HepG2 (cell line): Measurements from ENCODE around the gene ZBTB2. TPM values are rescaled to one million over a fixed set of nuclear protein-coding genes. Genes with fewer than 3 reads are reported as not detected.

Source experiments
- ARID2 ChIP-seq: sonication (generic); formaldehyde crosslinking; IDR thresholded peaks from 2 replicates; pipeline ENCODE4 v1.8.1; 2022; ENCODE audit warnings: mild to moderate bottlenecking, missing genetic modification reagents, borderline replicate concordance
- GZF1 ChIP-seq: sonication (generic); formaldehyde crosslinking; IDR thresholded peaks from 2 replicates; pipeline ENCODE4 v1.5.1; 2020; ENCODE audit warnings: mild to moderate bottlenecking, missing genetic modification reagents
- HNRNPH1 ChIP-seq: fragments of 200-400 bp; formaldehyde crosslinking; optimal IDR thresholded peaks from 2 replicates; pipeline ENCODE3; 2017; ENCODE audit warnings: mild to moderate bottlenecking, low read depth, low read length
- MAFK ChIP-seq, 2 experiments: IDR thresholded peaks in 1 of 2; conservative IDR thresholded peaks in 1 of 2; 2 replicates each; pipeline ENCODE4 v1.6.1; 2011; ENCODE audit warnings: improper control_type of control experiment in 2 of 2, low read length in 2 of 2
- NR0B2 ChIP-seq: sonication (generic); formaldehyde crosslinking; IDR thresholded peaks from 2 replicates; pipeline ENCODE4 v1.4.0; 2020; ENCODE audit warnings: mild to moderate bottlenecking, missing genetic modification reagents
- PCBP2 ChIP-seq: fragments of 200-400 bp; formaldehyde crosslinking; optimal IDR thresholded peaks from 2 replicates; pipeline ENCODE3; 2018; ENCODE audit warnings: low read length, low read depth; ENCODE audit not compliant: poor library complexity, severe bottlenecking
- POGZ ChIP-seq: sonication (generic); formaldehyde crosslinking; IDR thresholded peaks from 2 replicates; pipeline ENCODE4 v1.4.0; 2020; ENCODE audit warnings: mild to moderate bottlenecking, missing genetic modification reagents
- RFXAP ChIP-seq: sonication (generic); formaldehyde crosslinking; IDR thresholded peaks from 2 replicates; pipeline ENCODE4 v1.4.0; 2020; ENCODE audit warnings: missing genetic modification reagents, borderline replicate concordance
- TAF15 ChIP-seq: fragments of 200-400 bp; formaldehyde crosslinking; IDR thresholded peaks from one replicate; pipeline ENCODE4 v1.6.1; 2018; ENCODE audit warnings: mild to moderate bottlenecking, low read depth, low read length; ENCODE audit not compliant: poor library complexity, severe bottlenecking
- TBX2 ChIP-seq: sonication (generic); formaldehyde crosslinking; IDR thresholded peaks from 2 replicates; pipeline ENCODE4 v1.5.0; 2020; ENCODE audit warnings: missing genetic modification reagents, mild to moderate bottlenecking, borderline replicate concordance
- TEAD3 ChIP-seq: optimal IDR thresholded peaks from 2 replicates; pipeline ENCODE3; 2016; ENCODE audit warnings: borderline replicate concordance
- THAP9 ChIP-seq: sonication (generic); formaldehyde crosslinking; IDR thresholded peaks from 2 replicates; pipeline ENCODE4; 2020; ENCODE audit warnings: missing genetic modification reagents, mild to moderate bottlenecking, borderline replicate concordance
- ZBTB34 ChIP-seq: sonication (generic); formaldehyde crosslinking; IDR thresholded peaks from 2 replicates; pipeline ENCODE4 v1.8.0; 2022; ENCODE audit warnings: mild to moderate bottlenecking, missing genetic modification reagents
- ZBTB38 ChIP-seq: sonication (generic); formaldehyde crosslinking; IDR thresholded peaks from 2 replicates; pipeline ENCODE4 v1.5.1; 2020; ENCODE audit warnings: mild to moderate bottlenecking, missing genetic modification reagents
- ZGPAT ChIP-seq: IDR thresholded peaks from 2 replicates; pipeline ENCODE4 v1.6.1; 2016; ENCODE audit warnings: mild to moderate bottlenecking
- ZNF503 ChIP-seq: sonication (generic); formaldehyde crosslinking; IDR thresholded peaks from 2 replicates; pipeline ENCODE4 v1.4.0; 2020; ENCODE audit warnings: missing genetic modification reagents
- ZNF552 ChIP-seq: sonication (generic); formaldehyde crosslinking; IDR thresholded peaks from 2 replicates; pipeline ENCODE4 v1.9.0; 2022; ENCODE audit warnings: missing genetic modification reagents, mild to moderate bottlenecking, borderline replicate concordance
- ZNF577 ChIP-seq: sonication (generic); formaldehyde crosslinking; IDR thresholded peaks from 2 replicates; pipeline ENCODE4 v1.4.0; 2020; ENCODE audit warnings: mild to moderate bottlenecking, low read depth, missing genetic modification reagents, borderline replicate concordance
- ZNF598 ChIP-seq: sonication (generic); formaldehyde crosslinking; IDR thresholded peaks from 2 replicates; pipeline ENCODE4 v1.5.1; 2020; ENCODE audit warnings: mild to moderate bottlenecking, missing genetic modification reagents, borderline replicate concordance
- ZNF83 ChIP-seq: sonication (generic); formaldehyde crosslinking; IDR thresholded peaks from 2 replicates; pipeline ENCODE4 v1.4.0; 2020; ENCODE audit warnings: missing genetic modification reagents, mild to moderate bottlenecking, borderline replicate concordance
- polyA plus RNA-seq, 8 experiments: library from polyadenylated mRNA; depleted of rRNA in 3 of 8; stranded (reverse) in 7 of 8; unstranded in 1 of 8; fragments of >200 nt; fragmentation: Illumina TruSeq in 4 of 8; extraction: Trizol in 4 of 8; gene quantifications; 2 replicates each; pipeline versions ENCODE4 v1.2.1 to v1.2.3, GENCODE V29; 2011 to 2016; ENCODE audit warnings: low read depth in 4 of 8, missing spikeins in 1 of 8, mixed read lengths in 1 of 8; ENCODE audit not compliant: insufficient read depth in 1 of 8
- total RNA-seq, 5 experiments: library from RNA; depleted of rRNA; stranded (reverse); fragments of >200 nt; fragmentation: Illumina TruSeq; extraction: Trizol; gene quantifications; 2 replicates each; pipeline ENCODE4 v1.2.3, GENCODE V29; 2016; ENCODE audit warnings: low read depth in 1 of 5

The ZBTB2 gene
- total and polyA plus RNA-seq, 2 of the 13 experiments (the other 11 are each of a cell fraction or from before 2014, with no cell fraction given): 15.4 to 22.8 TPM

- TF ChIP-seq ZGPAT: no peak
- no peak for TF ChIP-seq TEAD3 (CRISPR knock-in tag)
- no peak for TF ChIP-seq MAFK (conservative IDR thresholded peaks at IDR 0.05 in 1 of 2, IDR thresholded peaks at IDR 0.05 in 1 of 2; ENCODE audit: low read length in 2 of 2)
- no peak for TF ChIP-seq TAF15
- TF ChIP-seq HNRNPH1: no peak
- no peak for TF ChIP-seq PCBP2
- TF ChIP-seq ZNF83 (CRISPR knock-in tag): no peak
- no peak for TF ChIP-seq RFXAP (CRISPR knock-in tag)
- TF ChIP-seq TBX2: no peak; the same call in 1 of the 2 replicates
- TF ChIP-seq POGZ: no peak
- TF ChIP-seq ZNF577 (CRISPR knock-in tag): 0 out of 2 replicates have a peak, but pooled peaks have one; percentile 31
- TF ChIP-seq ARID2: no peak
- no peak for TF ChIP-seq THAP9 (CRISPR knock-in tag)
- no peak for TF ChIP-seq GZF1 (CRISPR knock-in tag)
- TF ChIP-seq NR0B2 (CRISPR knock-in tag): no peak; the same call in 1 of the 2 replicates
- no peak for TF ChIP-seq ZNF503 (CRISPR knock-in tag)
- TF ChIP-seq ZNF552 (CRISPR knock-in tag): no peak
- TF ChIP-seq ZNF598 (CRISPR knock-in tag): no peak
- no peak for TF ChIP-seq ZBTB38 (CRISPR knock-in tag)
- TF ChIP-seq ZBTB34: no peak
These were observed 398 bp downstream of the ZBTB2 start (continued) for GRCh38 chr6:151390851-151391470.
